DND-41 (cell line): ENCODE results near the gene LSM7.

Source experiments
- ATAC-seq: fragments of 200-7000 bp; cut with Tn5 transposase; 3 replicates; pipeline ENCODE4 v1.9.1; 2021; ENCODE audit warnings: low read depth; ENCODE audit not compliant: insufficient read depth
- DNase-seq: peaks from one replicate; pipeline ENCODE4 v3.0.0-alpha.2; 2020
- H2AFZ ChIP-seq: 2 replicates; pipeline ENCODE4 v1.6.0; 2012; ENCODE audit warnings: low read depth, low read length
- H3K27ac ChIP-seq: 2 replicates; pipeline ENCODE4 v1.5.1; 2012; ENCODE audit warnings: low read length, inconsistent platforms
- H3K27me3 ChIP-seq: fragments of 200-600 bp; sonication (generic); 2 replicates; pipeline ENCODE4 v1.6.0; 2012; ENCODE audit warnings: low read length, mild to moderate bottlenecking, inconsistent platforms; ENCODE audit not compliant: insufficient read depth, poor library complexity
- H3K36me3 ChIP-seq: 2 replicates; pipeline ENCODE4 v1.5.1; 2012; ENCODE audit warnings: low read length, inconsistent platforms; ENCODE audit not compliant: insufficient read depth
- H3K4me1 ChIP-seq: 2 replicates; pipeline ENCODE4 v1.5.1; 2012; ENCODE audit warnings: mild to moderate bottlenecking, low read length; ENCODE audit not compliant: insufficient read depth
- H3K4me2 ChIP-seq: 2 replicates; pipeline ENCODE4 v1.6.0; 2012; ENCODE audit warnings: mild to moderate bottlenecking, moderate library complexity, low read length, inconsistent platforms; ENCODE audit not compliant: insufficient read depth
- H3K4me3 ChIP-seq, 2 experiments: fragments of 200-600 bp in 1 of 2; shearing (Covaris generic) in 1 of 2; 2 replicates each; pipeline ENCODE4 v1.5.1; 2012 to 2016; ENCODE audit warnings: inconsistent platforms in 2 of 2, low read length in 2 of 2, mild to moderate bottlenecking in 2 of 2, low read depth in 1 of 2, moderate library complexity in 1 of 2
- H3K79me2 ChIP-seq: 2 replicates; pipeline ENCODE4 v1.6.0; 2012; ENCODE audit warnings: low read length, inconsistent platforms; ENCODE audit not compliant: insufficient read depth
- H3K9ac ChIP-seq: 2 replicates; pipeline ENCODE4 v1.6.0; 2012; ENCODE audit warnings: low read depth, mild to moderate bottlenecking, inconsistent platforms, low read length, moderate library complexity
- H3K9me3 ChIP-seq: 2 replicates; pipeline ENCODE4 v1.5.1; 2012; ENCODE audit warnings: low read length, moderate library complexity, mild to moderate bottlenecking, inconsistent platforms; ENCODE audit not compliant: insufficient read depth, severe bottlenecking
- H4K20me1 ChIP-seq: 2 replicates; pipeline ENCODE4 v1.6.0; 2012; ENCODE audit warnings: low read length; ENCODE audit not compliant: insufficient read depth
- EZH2 ChIP-seq: IDR thresholded peaks from 3 replicates; pipeline ENCODE4 v1.6.1; 2012; ENCODE audit warnings: borderline replicate concordance, low read depth, mild to moderate bottlenecking, moderate library complexity, low read length, inconsistent platforms; ENCODE audit not compliant: severe bottlenecking
- TF ChIP-seq, protein P1 (sequence below): IDR thresholded peaks from 2 replicates; pipeline ENCODE4 v1.5.1; 2012; ENCODE audit warnings: borderline replicate concordance, low read length, moderate library complexity, mild to moderate bottlenecking; ENCODE audit not compliant: poor library complexity, severe bottlenecking; ENCODE audit errors: extremely low read depth

The LSM7 gene

DNA sequence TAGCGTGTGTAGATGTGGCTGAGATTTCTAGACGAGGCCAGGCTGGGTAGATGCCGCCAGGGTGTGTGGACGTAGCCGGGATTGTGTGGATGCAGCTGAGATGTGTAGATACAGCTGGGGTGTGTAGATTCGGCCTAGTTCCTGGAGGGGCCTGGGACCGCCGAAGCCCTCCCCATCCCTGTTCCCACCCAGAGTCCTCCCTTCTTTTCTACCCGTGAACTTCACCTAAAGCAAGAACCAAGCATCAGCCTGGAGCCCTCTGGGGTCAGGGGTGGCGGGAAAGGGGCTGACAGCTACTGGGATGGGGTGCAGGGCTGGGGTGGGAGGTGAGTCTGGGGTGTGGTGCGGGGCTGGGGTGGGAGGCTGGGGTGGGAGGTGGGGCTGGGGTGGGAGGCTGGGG, 32.4 kb upstream of the LSM7 start:
- Histone ChIP-seq H2AFZ (no peak overlapping the region), H3K4me3 (no peak overlapping the region)

GRCh38 chr19:2359992-2360685, 31.8 kb upstream of the LSM7 start, which contains the start of gene TMPRSS9:
Gene TMPRSS9, plus strand, starts transcription at chr19:2360265. Its CDS starts 29,521 bp downstream, at chr19:2389786.
- Histone ChIP-seq H3K36me3 (no peaks in the 10 kb centered on the region), H3K4me1 (no peaks in the 10 kb centered on the region), H3K9me3 (no peaks in the 10 kb centered on the region), H4K20me1 (no peaks in the 10 kb centered on the region), H3K4me2 (no peak within 1 kb of the TSS), H3K9ac (no peak within 1 kb of the TSS), H2AFZ (no peak within 1 kb of the TSS), H3K27ac (no peak within 1 kb of the TSS), H3K79me2 (no peaks in the 10 kb centered on the region), H3K4me3 (no peak within 1 kb of the TSS), H3K27me3 (no peaks in the 10 kb centered on the region)
- no peak for DNase-seq
- TF ChIP-seq, protein P1, sequence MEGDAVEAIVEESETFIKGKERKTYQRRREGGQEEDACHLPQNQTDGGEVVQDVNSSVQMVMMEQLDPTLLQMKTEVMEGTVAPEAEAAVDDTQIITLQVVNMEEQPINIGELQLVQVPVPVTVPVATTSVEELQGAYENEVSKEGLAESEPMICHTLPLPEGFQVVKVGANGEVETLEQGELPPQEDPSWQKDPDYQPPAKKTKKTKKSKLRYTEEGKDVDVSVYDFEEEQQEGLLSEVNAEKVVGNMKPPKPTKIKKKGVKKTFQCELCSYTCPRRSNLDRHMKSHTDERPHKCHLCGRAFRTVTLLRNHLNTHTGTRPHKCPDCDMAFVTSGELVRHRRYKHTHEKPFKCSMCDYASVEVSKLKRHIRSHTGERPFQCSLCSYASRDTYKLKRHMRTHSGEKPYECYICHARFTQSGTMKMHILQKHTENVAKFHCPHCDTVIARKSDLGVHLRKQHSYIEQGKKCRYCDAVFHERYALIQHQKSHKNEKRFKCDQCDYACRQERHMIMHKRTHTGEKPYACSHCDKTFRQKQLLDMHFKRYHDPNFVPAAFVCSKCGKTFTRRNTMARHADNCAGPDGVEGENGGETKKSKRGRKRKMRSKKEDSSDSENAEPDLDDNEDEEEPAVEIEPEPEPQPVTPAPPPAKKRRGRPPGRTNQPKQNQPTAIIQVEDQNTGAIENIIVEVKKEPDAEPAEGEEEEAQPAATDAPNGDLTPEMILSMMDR: no peak
- TF ChIP-seq EZH2: no peak
- no peak for ATAC-seq

More for the DNA sequence above, 32.4 kb upstream of the LSM7 start:
- H4K20me1 ChIP-seq: no peaks in the 10 kb centered on the region
- DNase-seq (no peak), ATAC-seq (no peak)
- H3K4me2 ChIP-seq: no peak overlapping the region
- no peaks in the 10 kb centered on the region for H3K9me3 ChIP-seq
- no peaks in the 10 kb centered on the region for H3K27me3 ChIP-seq
- H3K36me3 ChIP-seq: no peaks in the 10 kb centered on the region
- TF ChIP-seq EZH2: no peak
- TF ChIP-seq, protein P1: no peak
- no peaks in the 10 kb centered on the region for H3K79me2 ChIP-seq
- no peaks in the 10 kb centered on the region for H3K4me1 ChIP-seq
- no peak overlapping the region for H3K27ac ChIP-seq
- no peak overlapping the region for H3K9ac ChIP-seq

GRCh38 chr19:2358548-2359173, 30.3 kb upstream of the LSM7 start:
- DNase-seq: no peak
- Histone ChIP-seq H3K27ac (no peak overlapping the region), H3K27me3 (no peaks in the 10 kb centered on the region), H3K4me3 (no peak overlapping the region), H3K79me2 (no peaks in the 10 kb centered on the region), H3K4me1 (no peaks in the 10 kb centered on the region), H3K36me3 (peaks cover 12% of the 10 kb centered on the region), H4K20me1 (peaks cover 3% of the 10 kb centered on the region), H2AFZ (no peak overlapping the region), H3K4me2 (no peak overlapping the region), H3K9me3 (no peaks in the 10 kb centered on the region), H3K9ac (no peak overlapping the region)
- ATAC-seq: no peak
- TF ChIP-seq, protein P1: no peak
- TF ChIP-seq EZH2: no peak
